ENCODE results near the gene SUPT5H.

The SUPT5H gene

DNA sequence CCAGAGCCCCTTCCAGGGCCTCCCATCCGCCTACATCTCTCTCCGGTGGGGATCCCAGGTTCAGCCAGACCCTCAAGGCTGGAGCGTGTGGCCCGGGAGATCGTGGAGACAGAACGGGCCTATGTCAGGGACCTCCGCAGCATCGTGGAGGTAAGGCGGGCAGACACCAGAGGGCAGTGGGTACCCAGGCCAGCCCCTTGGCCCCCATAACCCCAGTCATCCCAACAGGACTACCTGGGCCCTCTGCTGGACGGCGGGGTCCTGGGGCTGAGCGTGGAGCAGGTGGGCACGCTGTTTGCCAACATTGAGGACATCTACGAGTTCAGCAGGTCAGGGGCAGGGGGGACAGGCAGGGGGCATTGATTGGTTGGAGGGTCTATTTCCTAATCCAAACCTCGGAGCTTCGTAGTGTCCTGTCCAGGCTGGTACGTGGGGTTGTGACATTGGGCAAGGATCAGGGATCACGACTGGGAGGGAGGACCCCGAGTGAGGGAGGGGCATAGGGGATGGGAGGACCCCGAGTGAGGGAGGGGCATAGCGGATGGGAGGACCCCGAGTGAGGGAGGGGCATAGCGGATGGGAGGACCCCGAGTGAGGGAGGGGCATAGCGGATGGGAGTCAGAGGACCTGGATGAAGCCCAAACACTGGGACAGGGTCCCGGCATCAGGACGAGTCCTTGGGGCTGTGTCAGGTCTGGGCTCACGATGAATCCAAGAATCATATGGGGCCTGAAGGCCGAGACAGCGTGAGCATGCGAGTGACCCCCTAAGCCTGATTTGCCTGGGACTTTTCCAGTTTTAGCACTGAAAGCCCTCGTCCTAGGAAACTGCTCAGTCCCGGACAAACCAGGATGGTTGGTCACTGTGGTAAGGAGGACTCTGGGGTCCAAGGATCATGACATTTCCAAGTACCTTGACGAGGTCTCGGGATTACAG, 30.0 kb upstream of the SUPT5H start:
- H3K27me3 ChIP-seq: peaks cover 31% of the 10 kb centered on the region
- H3K36me3 ChIP-seq: no peaks in the 10 kb centered on the region
- no peaks in the 10 kb centered on the region for H3K9me3 ChIP-seq
- no peak overlapping the region for H3K4me3 ChIP-seq (ENCODE audit: low read depth in 1 of 2, low read length in 1 of 2)
- H3K4me1 ChIP-seq (ENCODE audit: control insufficient read depth in 1 of 2, insufficient read depth in 1 of 2, low read depth in 1 of 2, low read length in 1 of 2): peaks cover 26 to 31% of the 10 kb centered on the region in 2 experiments
- no peak for TF ChIP-seq CTCF (IDR thresholded peaks at IDR 0.05)
- H3K27ac ChIP-seq: no peak overlapping the region

DNA sequence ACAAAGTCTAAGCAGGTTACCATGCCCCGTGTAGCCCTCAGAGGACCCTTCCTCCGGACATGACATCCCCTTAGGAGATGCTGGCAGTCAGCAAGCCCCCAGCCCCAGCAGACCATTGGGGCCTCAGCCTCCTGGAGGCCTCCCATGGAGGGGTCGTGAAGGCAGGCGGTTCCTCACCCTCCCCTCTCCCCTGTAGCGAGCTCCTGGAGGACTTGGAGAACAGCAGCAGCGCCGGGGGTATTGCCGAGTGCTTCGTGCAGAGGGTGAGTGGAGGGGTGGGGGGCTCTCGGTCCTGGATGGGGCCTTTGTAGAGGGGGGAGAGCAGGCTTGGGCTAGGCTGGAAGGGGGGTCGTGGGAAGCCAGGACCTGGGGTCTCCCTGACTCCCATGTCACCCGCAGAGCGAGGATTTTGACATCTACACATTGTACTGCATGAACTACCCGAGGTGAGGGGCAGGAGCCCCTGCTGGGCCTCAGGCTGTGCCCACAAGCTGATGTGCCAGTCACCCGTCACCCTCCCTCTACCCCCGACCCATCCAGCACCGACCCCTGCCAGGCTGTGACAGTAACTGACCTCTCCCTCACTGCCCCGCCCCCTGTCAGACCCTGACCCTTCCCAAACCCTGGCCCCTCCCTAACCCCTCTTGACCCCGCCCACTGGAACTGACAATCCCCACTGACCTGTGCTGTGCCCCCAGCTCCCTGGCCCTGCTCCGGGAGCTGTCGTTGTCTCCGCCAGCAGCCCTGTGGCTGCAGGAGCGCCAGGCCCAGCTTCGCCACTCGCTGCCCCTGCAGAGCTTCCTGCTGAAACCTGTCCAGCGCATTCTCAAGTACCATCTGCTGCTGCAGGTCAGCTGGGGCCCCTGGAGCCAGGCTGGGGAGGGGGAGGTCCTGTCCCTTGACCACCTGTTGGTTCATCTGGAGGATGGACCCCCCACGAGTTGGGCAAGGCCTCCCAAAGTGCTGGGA, 28.9 kb upstream of the SUPT5H start:
- no peak for TF ChIP-seq CTCF (IDR thresholded peaks at IDR 0.05)
- Histone ChIP-seq H3K36me3 (no peaks in the 10 kb centered on the region), H3K9me3 (no peaks in the 10 kb centered on the region), H3K27ac (no peak overlapping the region), H3K4me1 (ENCODE audit: control insufficient read depth in 1 of 2, insufficient read depth in 1 of 2, low read depth in 1 of 2, low read length in 1 of 2) (peaks cover 15 to 21% of the 10 kb centered on the region in 2 experiments), H3K4me3 (ENCODE audit: low read depth in 1 of 2, low read length in 1 of 2) (no peak overlapping the region), H3K27me3 (peaks cover 31% of the 10 kb centered on the region)

DNA sequence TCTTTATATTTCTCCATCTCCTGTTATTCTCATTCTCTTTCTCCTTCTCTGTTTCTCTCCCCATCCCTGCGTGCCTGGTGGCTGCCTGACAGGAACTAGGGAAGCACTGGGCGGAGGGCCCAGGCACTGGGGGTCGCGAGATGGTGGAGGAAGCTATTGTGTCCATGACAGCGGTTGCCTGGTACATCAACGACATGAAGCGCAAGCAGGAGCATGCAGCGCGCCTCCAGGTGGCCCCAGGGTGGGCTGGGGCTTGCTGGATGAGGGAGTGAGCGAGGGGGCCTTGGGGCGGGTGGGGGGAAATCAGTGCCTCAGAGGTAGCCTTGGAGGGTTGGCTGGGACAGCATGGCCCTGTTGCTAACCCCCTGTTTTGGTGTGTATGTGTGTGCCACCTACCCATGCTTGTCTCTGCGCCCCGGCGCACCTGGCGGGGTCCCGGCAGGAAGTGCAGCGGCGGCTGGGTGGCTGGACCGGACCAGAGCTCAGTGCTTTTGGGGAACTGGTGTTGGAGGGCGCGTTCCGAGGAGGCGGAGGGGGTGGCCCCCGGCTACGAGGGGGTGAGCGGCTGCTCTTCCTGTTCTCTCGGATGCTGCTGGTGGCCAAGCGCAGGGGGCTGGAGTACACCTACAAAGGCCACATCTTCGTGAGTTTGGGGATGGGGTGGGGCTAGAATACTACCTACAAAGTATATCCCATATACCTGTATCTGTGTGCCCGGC, 27.8 kb upstream of the SUPT5H start:
- Histone ChIP-seq H3K27ac (no peak overlapping the region), H3K36me3 (no peaks in the 10 kb centered on the region), H3K27me3 (peaks cover 28% of the 10 kb centered on the region), H3K9me3 (no peaks in the 10 kb centered on the region), H3K4me1 (ENCODE audit: control insufficient read depth in 1 of 2, insufficient read depth in 1 of 2, low read depth in 1 of 2, low read length in 1 of 2) (peaks cover 6 to 9% of the 10 kb centered on the region in 2 experiments), H3K4me3 (ENCODE audit: low read depth in 1 of 2, low read length in 1 of 2) (no peak overlapping the region)
- no peak for TF ChIP-seq CTCF (IDR thresholded peaks at IDR 0.05)

DNA sequence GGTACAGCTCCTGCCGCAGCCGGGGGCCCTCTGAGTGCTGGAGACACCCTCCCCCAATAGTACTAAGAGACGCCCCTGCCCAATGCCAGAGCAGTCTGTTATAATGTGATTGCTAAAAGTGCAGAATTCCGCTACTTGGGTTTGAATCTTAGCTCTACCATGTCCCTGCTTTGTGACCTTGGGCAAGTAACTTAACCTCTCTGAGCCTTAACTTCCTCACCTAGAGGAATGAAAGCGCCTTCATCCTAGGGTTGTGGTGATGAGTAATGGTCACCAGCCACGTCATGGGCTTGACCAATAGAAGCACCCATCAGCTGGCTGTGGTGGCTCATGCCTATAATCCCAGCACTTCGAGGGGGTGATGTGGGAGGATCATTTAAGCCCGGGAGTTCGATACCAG, 26.4 kb upstream of the SUPT5H start:
- no peak for TF ChIP-seq CTCF (IDR thresholded peaks at IDR 0.05)
- Histone ChIP-seq H3K4me1 (ENCODE audit: control insufficient read depth in 1 of 2, insufficient read depth in 1 of 2, low read depth in 1 of 2, low read length in 1 of 2) (no peaks in the 10 kb centered on the region), H3K36me3 (no peaks in the 10 kb centered on the region), H3K4me3 (ENCODE audit: low read depth in 1 of 2, low read length in 1 of 2) (no peak overlapping the region), H3K9me3 (no peaks in the 10 kb centered on the region), H3K27ac (no peak overlapping the region), H3K27me3 (peaks cover 14% of the 10 kb centered on the region)

GRCh38 chr19:39420769-39421168, 24.6 kb upstream of the SUPT5H start:
- H3K9me3 ChIP-seq: no peaks in the 10 kb centered on the region
- no peaks in the 10 kb centered on the region for H3K27me3 ChIP-seq
- H3K4me1 ChIP-seq (ENCODE audit: control insufficient read depth in 1 of 2, insufficient read depth in 1 of 2, low read depth in 1 of 2, low read length in 1 of 2): no peaks in the 10 kb centered on the region
- TF ChIP-seq CTCF (IDR thresholded peaks at IDR 0.05): no peak
- no peaks in the 10 kb centered on the region for H3K36me3 ChIP-seq
- H3K4me3 ChIP-seq (ENCODE audit: low read depth in 1 of 2, low read length in 1 of 2): no peak overlapping the region
- no peak overlapping the region for H3K27ac ChIP-seq

Data from neutrophil (primary cell).